Duodenal mucosa (tissue), 2 donors: ENCODE results near the gene C1orf167.

Source experiments
- H3K27ac ChIP-seq: one replicate; pipeline ENCODE4 v1.7.0; 2013; ENCODE audit warnings: low read depth, low read length
- H3K27me3 ChIP-seq, 2 donors: one replicate each; pipeline ENCODE4 v1.7.0; 2013; ENCODE audit warnings: low read length in 2 of 2, control low read depth in 1 of 2; ENCODE audit not compliant: insufficient read depth in 2 of 2, control insufficient read depth in 1 of 2
- H3K36me3 ChIP-seq, 2 donors: one replicate each; pipeline ENCODE4 v1.7.0; 2013; ENCODE audit warnings: low read length in 2 of 2, control low read depth in 1 of 2; ENCODE audit not compliant: insufficient read depth in 2 of 2, control insufficient read depth in 1 of 2
- H3K4me1 ChIP-seq, 2 donors: one replicate each; pipeline ENCODE4 v1.7.0; 2013; ENCODE audit warnings: low read length in 2 of 2, control low read depth in 1 of 2; ENCODE audit not compliant: insufficient read depth in 2 of 2, control insufficient read depth in 1 of 2
- H3K4me3 ChIP-seq, 2 donors: one replicate each; pipeline ENCODE4 v1.7.0; 2013; ENCODE audit warnings: low read length in 2 of 2, low read depth in 1 of 2
- H3K9ac ChIP-seq, 2 donors: one replicate each; pipeline ENCODE4 v1.7.0; 2013; ENCODE audit warnings: low read length in 2 of 2, low read depth in 1 of 2
- H3K9me3 ChIP-seq, 2 donors: one replicate each; pipeline ENCODE4 v1.7.0; 2013; ENCODE audit warnings: low read length in 2 of 2, control low read depth in 1 of 2; ENCODE audit not compliant: control insufficient read depth in 1 of 2

C1orf167 gene

DNA sequence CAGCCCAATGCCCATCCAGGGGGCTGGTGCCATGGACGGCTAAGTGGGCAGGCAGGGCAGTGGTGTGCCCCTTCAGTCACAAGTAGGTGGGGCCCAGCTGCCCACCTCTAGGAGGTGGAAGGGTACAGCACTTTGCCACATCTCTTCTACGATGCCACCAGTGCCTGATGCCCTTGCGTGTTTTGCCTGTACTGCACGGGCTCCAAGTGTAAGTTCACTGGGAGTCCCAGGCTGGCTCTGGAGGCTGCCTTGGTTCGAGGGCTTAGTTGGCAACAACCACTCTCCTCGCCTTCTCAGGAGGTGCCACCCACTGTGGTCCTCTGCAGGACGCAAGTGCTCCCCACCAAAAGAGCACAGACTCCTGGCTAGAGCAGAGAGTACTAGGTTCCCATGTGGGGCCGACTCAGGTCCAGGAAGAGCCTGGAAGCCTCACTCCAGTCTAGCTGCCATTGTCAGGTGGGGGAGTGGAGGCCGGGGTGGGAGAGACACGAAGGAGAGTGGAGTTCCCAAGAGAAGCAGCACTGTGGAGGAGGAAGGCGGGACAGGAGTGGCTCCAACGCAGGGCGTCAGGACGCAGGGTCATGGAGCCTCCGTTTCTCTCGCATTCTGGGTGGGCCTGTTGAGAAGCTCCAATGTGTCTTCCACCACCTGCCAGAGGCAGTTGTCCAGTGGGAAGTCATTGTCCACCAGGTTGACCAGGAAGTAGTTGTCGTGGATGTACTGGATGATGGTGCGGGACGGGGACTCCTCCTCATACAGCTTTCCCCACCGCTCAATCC is 28.3 kb downstream of the C1orf167 start:
- Histone ChIP-seq H3K9ac (peak overlapping the region; percentile 39 to 44), H3K27ac (peak overlapping the region; percentile 88), H3K4me3 (peak overlapping the region; percentile 30 to 42), H3K9me3 (no peaks in the 10 kb centered on the region), H3K36me3 (peaks cover 25 to 47% of the 10 kb centered on the region in 2 donors), H3K4me1 (peaks cover 47% of the 10 kb centered on the region in 2 donors), H3K27me3 (no peaks in the 10 kb centered on the region)

GRCh38 chr1:11790880-11791715 is 29.1 kb downstream of the C1orf167 start:
- no peaks in the 10 kb centered on the region for H3K9me3 ChIP-seq
- peaks cover 44% of the 10 kb centered on the region in 2 donors for H3K4me1 ChIP-seq
- H3K4me3 ChIP-seq, result peak overlapping the region; percentile 30 to 42
- H3K27me3 ChIP-seq, result no peaks in the 10 kb centered on the region
- peak overlapping the region; percentile 39 to 44 for H3K9ac ChIP-seq
- peak overlapping the region; percentile 88 for H3K27ac ChIP-seq
- peaks cover 31 to 55% of the 10 kb centered on the region in 2 donors for H3K36me3 ChIP-seq

- peak overlapping the region in 1 of 2 donors; percentile 2 for H3K9ac ChIP-seq
- H3K4me3 ChIP-seq, result no peak overlapping the region
- no peak overlapping the region for H3K27ac ChIP-seq
- no peaks in the 10 kb centered on the region for H3K27me3 ChIP-seq
- H3K9me3 ChIP-seq, result no peaks in the 10 kb centered on the region
- H3K36me3 ChIP-seq, result peaks cover 31 to 63% of the 10 kb centered on the region in 2 donors
- peaks cover 38 to 39% of the 10 kb centered on the region in 2 donors for H3K4me1 ChIP-seq
Observed at GRCh38 chr1:11792106-11792505, 30.1 kb downstream of the C1orf167 start.

DNA sequence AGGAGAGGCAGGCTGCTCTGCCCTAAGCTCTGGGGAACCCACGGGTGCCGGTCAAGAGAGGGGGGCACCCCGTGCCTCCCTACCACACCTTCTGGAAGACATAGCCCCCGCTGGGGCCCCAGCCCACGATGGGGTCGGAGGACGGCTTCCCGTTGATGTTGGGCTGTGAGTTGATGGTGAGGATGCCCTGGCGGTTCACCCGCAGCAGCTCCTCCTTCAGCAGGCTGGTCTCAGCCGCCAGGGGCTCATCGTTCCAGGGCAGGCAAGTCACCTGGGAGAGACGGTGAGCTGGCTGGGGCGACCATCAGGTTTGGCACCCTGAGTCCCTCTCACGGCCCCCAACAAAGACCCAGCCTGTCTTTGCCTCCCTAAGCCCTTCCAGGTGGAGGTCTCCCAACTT is 31.8 kb downstream of the C1orf167 start:
- Histone ChIP-seq H3K4me3 (no peak overlapping the region), H3K36me3 (peaks cover 31 to 67% of the 10 kb centered on the region in 2 donors), H3K27ac (no peak overlapping the region), H3K9me3 (no peaks in the 10 kb centered on the region), H3K9ac (no peak overlapping the region), H3K4me1 (peaks cover 22 to 26% of the 10 kb centered on the region in 2 donors), H3K27me3 (no peaks in the 10 kb centered on the region)

DNA sequence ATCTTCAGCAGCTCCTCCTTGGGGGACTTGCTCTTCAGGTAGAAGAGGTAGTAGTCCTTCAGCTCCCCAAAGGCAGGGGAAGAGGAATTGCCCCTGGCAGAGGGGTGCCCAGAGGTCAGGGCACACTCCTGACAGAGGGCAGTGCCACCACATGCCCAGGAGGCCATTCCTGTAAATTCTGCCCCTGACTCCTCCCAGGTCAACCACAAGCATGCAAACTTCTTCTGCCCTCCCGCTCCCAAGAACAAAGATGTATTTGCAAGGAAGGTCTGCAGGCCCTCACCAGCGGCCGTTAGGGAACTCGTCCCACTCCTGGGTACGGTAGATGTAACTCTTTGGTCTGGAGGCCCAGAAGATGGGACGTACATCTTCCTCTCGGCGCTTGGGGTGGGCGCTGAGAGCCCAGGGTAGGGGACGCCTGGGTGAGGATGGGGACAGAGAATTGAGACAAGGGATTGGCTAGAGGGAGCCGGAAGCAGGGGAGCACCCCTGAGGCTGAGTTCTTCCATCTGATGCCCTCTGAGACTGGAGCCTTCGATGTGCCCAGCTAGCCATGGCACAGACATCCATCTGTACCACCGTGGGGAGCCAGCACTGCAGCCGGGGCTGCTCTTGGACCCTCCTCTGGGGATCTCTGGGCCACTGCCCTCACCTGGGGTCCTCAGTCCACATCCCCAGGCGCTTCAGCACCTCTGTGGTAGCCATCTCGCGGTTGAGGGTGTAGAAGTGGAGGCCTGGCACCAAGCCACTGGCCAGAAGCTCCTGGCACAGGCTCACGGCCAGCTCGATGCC is 32.6 kb downstream of the C1orf167 start:
- Histone ChIP-seq H3K9ac (no peak overlapping the region), H3K27me3 (no peaks in the 10 kb centered on the region), H3K9me3 (no peaks in the 10 kb centered on the region), H3K36me3 (peaks cover 35 to 70% of the 10 kb centered on the region in 2 donors), H3K27ac (no peak overlapping the region), H3K4me3 (no peak overlapping the region), H3K4me1 (peaks cover 19 to 21% of the 10 kb centered on the region in 2 donors)

- Histone ChIP-seq H3K27ac (no peak overlapping the region), H3K4me1 (peaks cover 11 to 14% of the 10 kb centered on the region in 2 donors)
Observed at GRCh38 chr1:11795238-11795890, 33.4 kb downstream of the C1orf167 start.

DNA sequence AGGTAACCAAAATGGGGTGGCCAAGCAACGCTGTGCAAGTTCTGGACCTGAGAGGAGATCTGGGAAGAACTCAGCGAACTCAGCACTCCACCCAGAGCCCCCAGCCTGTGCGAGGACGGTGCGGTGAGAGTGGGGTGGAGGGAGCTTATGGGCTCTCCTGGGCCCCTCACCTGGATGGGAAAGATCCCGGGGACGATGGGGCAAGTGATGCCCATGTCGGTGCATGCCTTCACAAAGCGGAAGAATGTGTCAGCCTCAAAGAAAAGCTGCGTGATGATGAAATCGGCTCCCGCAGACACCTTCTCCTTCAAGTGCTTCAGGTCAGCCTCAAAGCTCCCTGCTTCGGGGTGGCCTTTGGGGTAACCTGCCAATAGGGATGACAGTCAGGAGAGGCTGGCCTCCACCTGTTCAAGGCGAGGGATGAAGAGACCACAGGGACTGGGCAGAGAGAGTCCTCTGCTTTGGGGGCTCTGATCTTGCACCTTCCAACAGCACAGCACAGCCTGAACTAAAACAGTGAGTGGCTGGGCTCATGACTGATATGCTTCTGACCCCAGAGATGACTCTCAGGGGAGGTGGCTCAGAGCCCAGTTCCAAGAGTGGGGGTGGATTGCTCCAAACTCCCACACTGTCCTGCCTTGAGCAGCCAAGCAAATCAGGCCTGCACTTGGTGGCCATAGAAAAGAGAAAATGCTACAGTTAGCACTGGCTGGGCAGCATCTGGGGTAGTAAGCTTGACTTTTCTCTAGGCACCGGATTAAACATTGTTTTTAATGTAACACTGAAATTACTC is 34.2 kb downstream of the C1orf167 start:
- peaks cover 49 to 75% of the 10 kb centered on the region in 2 donors for H3K36me3 ChIP-seq
- no peaks in the 10 kb centered on the region for H3K9me3 ChIP-seq
- no peak overlapping the region for H3K4me3 ChIP-seq
- peaks cover 5 to 7% of the 10 kb centered on the region in 2 donors for H3K4me1 ChIP-seq
- no peaks in the 10 kb centered on the region for H3K27me3 ChIP-seq
- no peak overlapping the region for H3K27ac ChIP-seq
- H3K9ac ChIP-seq, result no peak overlapping the region

More at GRCh38 chr1:11795238-11795890, 33.4 kb downstream of the C1orf167 start:
- H3K9ac ChIP-seq, result no peak overlapping the region
- no peaks in the 10 kb centered on the region for H3K9me3 ChIP-seq
- H3K27me3 ChIP-seq, result no peaks in the 10 kb centered on the region
- H3K36me3 ChIP-seq, result peaks cover 41 to 70% of the 10 kb centered on the region in 2 donors
- no peak overlapping the region for H3K4me3 ChIP-seq

DNA sequence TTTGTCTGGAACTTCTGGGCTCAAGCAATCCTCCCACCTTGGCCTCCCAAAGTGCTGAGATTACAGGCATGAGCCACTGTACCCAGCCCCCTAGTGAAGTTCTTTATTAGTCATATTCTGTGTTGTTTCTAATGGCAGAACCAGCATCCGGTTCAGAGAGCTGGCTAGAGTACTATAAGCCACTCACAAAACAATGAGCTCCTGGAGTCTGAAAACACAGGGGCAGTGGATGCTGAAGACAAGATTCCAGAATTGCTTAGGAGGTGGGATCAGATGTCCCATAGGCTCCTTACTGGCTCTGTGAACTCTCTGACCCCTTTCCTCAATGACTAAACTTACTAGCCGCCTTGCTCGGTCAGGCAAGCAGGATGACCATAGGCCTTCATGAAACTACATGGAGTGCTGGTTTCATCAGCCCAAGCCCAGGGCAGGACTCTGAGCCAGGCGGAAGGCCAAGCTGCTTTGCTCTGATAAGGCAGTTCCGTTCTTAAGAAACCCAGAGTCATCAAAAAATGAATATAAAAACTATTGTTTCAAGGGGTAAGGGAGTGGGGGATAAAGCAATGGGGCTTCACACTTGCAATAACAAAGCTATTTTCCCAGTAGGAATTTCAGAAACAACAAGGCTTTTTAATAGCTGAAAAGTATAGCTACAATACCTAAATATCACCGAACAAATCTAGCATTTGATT is 35.7 kb downstream of the C1orf167 start:
- Histone ChIP-seq H3K4me1 (peaks cover 9 to 10% of the 10 kb centered on the region in 2 donors), H3K27me3 (no peaks in the 10 kb centered on the region), H3K27ac (no peak overlapping the region), H3K36me3 (peaks cover 45 to 76% of the 10 kb centered on the region in 2 donors), H3K9me3 (no peaks in the 10 kb centered on the region), H3K4me3 (no peak overlapping the region), H3K9ac (no peak overlapping the region)
